ENCODE measurements around the gene ZBTB3.
"Not testable (repeated sequence)": the region's sequence is repeated elsewhere in the genome, so short reads cannot be mapped to it uniquely, and the experiment has no call there.

Gene ZBTB3

GRCh38 chr11:62713343-62713742 lies 40.6 kb downstream of the ZBTB3 start:
- DNase-seq = no peak

GRCh38 chr11:62712861-62713260 lies 41.1 kb downstream of the ZBTB3 start:
- no peak for DNase-seq

GRCh38 chr11:62712276-62712812 lies 41.6 kb downstream of the ZBTB3 start:
- no peak for DNase-seq

- DNase-seq = peak; percentile 57
Measured at GRCh38 chr11:62710001-62710345, 44.0 kb downstream of the ZBTB3 start.

- peak; percentile 100 for DNase-seq
Measured at GRCh38 chr11:62709247-62710000, 44.5 kb downstream of the ZBTB3 start.

GRCh38 chr11:62708793-62709192 lies 45.2 kb downstream of the ZBTB3 start:
- DNase-seq = peak; percentile 63

- peak; percentile 72 for DNase-seq
Measured at GRCh38 chr11:62708392-62708791, 45.6 kb downstream of the ZBTB3 start.

- DNase-seq = peak; percentile 24
Measured at GRCh38 chr11:62707277-62707861, 46.6 kb downstream of the ZBTB3 start, which contains the start of the genes BSCL2 and GNG3. TSS of gene BSCL2 (minus strand) at chr11:62707424. CDS start at chr11:62707195, 229 bp downstream. TSS of gene GNG3 (plus strand) at chr11:62707676. CDS start at chr11:62708296, 620 bp downstream.

GRCh38 chr11:62706850-62707247 lies 47.1 kb downstream of the ZBTB3 start:
- DNase-seq = no peak

GRCh38 chr11:62705880-62706849 lies 47.8 kb downstream of the ZBTB3 start:
- peak; percentile 98 for DNase-seq

- peak; percentile 63 for DNase-seq
Measured at GRCh38 chr11:62705413-62705812, 48.5 kb downstream of the ZBTB3 start.

- not testable (repeated sequence) for DNase-seq
Measured at GRCh38 chr11:62703921-62704320, 50.0 kb downstream of the ZBTB3 start.

GRCh38 chr11:62702246-62702645 lies 51.7 kb downstream of the ZBTB3 start:
- no peak for DNase-seq

All from hematopoietic multipotent progenitor cell treated with erythropoietin and hydrocortisone succinate and interleukin-3 and kit ligand, for 6 days (in vitro differentiated cells).